GM18499 (cell line): ENCODE measurements around the gene PTPN14.

Experiments used
- ATAC-seq: cut with Tn5 transposase; IDR thresholded peaks from one replicate; pipeline ENCODE4 v1.9.1; 2021; ENCODE audit warnings: moderate number of reproducible peaks; ENCODE audit not compliant: insufficient read depth, unreplicated experiment

Gene PTPN14

GRCh38 chr1:214440219-214440965 lies 111.0 kb downstream of the PTPN14 start:
- ATAC-seq: no peak

- ATAC-seq: peak; percentile 44
Measured at GRCh38 chr1:214439352-214440119, 111.9 kb downstream of the PTPN14 start.

GRCh38 chr1:214438530-214438929 lies 112.9 kb downstream of the PTPN14 start:
- no peak for ATAC-seq

- ATAC-seq: no peak
Measured at GRCh38 chr1:214438075-214438474, 113.3 kb downstream of the PTPN14 start.

- ATAC-seq: no peak
Measured at GRCh38 chr1:214435867-214436266, 115.5 kb downstream of the PTPN14 start.

- no peak for ATAC-seq
Measured at GRCh38 chr1:214432245-214432644, 119.2 kb downstream of the PTPN14 start.

- ATAC-seq: no peak
Measured at GRCh38 chr1:214429951-214430770, 121.2 kb downstream of the PTPN14 start.

- ATAC-seq: peak; percentile 82
Measured at GRCh38 chr1:214427871-214428277, 123.5 kb downstream of the PTPN14 start.

- no peak for ATAC-seq
Measured at GRCh38 chr1:214426426-214426812, 125.0 kb downstream of the PTPN14 start.

- ATAC-seq: no peak
Measured at GRCh38 chr1:214425716-214426425, 125.5 kb downstream of the PTPN14 start.

GRCh38 chr1:214425101-214425500 lies 126.3 kb downstream of the PTPN14 start:
- ATAC-seq: no peak

GRCh38 chr1:214423045-214423444 lies 128.4 kb downstream of the PTPN14 start:
- ATAC-seq: no peak

- no peak for ATAC-seq
Measured at GRCh38 chr1:214422137-214422671, 129.2 kb downstream of the PTPN14 start.

- no peak for ATAC-seq
Measured at GRCh38 chr1:214420833-214421232, 130.6 kb downstream of the PTPN14 start.

- ATAC-seq: no peak
Measured at GRCh38 chr1:214420341-214420740, 131.1 kb downstream of the PTPN14 start.

GRCh38 chr1:214419650-214420049 lies 131.8 kb downstream of the PTPN14 start:
- no peak for ATAC-seq

- ATAC-seq: no peak
Measured at GRCh38 chr1:214418391-214418790, 133.0 kb downstream of the PTPN14 start.

- no peak for ATAC-seq
Measured at GRCh38 chr1:214417545-214418210, 133.7 kb downstream of the PTPN14 start.

- no peak for ATAC-seq
Measured at GRCh38 chr1:214416858-214417257, 134.5 kb downstream of the PTPN14 start.
